ENCODE results near the gene NFIC.

DNA sequence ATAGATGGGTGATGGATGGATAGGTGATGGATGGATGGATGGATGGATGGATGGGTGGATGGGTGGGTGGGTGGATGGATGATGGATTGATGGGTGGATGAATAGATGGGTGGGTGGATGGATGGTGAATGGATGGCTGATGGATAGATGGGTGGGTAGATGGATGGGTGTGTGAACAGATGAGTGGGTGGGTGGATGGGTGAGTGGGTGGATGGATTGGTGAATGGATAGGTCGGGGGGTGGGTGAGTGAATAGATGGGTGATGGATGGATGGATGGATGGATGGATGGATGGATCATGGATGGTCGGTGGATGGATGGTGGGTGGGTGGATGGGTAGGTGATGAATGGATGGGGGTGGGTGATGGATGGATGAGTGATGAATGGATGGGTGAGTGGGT, 110.4 kb downstream of the NFIC start:
- TF ChIP-seq CTCF (IDR thresholded peaks at IDR 0.05; ENCODE audit: insufficient read depth, low read depth, low read length) (no peak), EZH2 (IDR thresholded peaks at IDR 0.05; ENCODE audit: insufficient read depth, low read length) (no peak)

Measured in astrocyte (in vitro differentiated cells and primary cell).